ENCODE measurements around the gene LAPTM5.

DNA sequence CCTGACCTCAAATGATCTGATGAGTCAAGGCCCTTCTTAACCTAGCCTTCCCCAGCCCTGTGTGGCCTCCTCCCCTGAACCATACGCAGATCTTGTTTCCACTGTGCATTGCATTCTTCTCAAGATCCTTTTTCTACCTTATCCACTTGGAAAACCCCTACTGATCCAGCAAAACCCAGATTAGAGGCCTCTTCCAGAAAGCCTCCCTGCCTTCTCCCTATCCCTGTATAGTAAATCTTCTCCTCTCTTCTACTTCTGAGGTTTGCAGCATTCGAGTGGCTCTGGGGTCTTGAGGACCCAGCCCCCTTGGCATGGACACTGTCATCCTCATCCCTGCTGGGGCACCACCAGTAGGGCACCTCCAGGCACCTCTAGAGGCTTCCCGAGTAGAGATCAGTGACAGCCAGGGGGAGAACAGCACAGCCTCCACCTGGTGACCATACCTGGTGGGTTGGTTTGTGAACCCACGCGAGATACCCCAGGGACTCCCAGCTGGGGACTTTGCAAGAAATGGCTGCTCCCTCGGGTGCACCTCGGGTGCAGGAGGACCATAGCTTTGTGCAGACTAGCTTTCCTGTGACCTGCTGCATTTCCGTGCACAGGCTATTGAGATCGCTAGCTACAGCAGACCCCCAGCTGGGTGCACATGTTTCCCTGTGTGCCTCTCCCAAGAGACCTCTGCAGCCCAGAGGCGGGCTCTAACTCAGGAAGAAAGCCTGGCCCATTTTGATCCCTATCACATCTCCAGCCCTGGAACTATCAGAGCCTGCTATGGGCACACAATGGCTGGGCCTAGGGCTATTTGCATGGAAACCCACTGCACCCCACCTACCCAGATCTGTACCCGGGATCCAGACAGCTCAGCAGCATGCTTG lies 68.4 kb downstream of the LAPTM5 start:
- TF ChIP-seq LEF1 (IDR thresholded peaks at IDR 0.05; ENCODE audit: borderline replicate concordance) (no peak), TARDBP (IDR thresholded peaks at IDR 0.05) (no peak)

All from HEK293T (cell line).